Measurements from ENCODE around the gene SIX5.

The SIX5 gene

GRCh38 chr19:45768984-45769782 lies at the start of gene SIX5:
SIX5 (minus strand) TSS chr19:45769252; CDS start chr19:45768844, 408 bp downstream.
- no peak for TF ChIP-seq CTCF (IDR thresholded peaks at IDR 0.05; ENCODE audit: low read depth, low read length, missing control alignments)
- peak; percentile 90 for DNase-seq (ENCODE audit: extremely low read depth, low read depth)
- H3K4me3 ChIP-seq (replicated peaks; ENCODE audit: low read depth, low read length): peak within 1 kb of the TSS; percentile 77

GRCh38 chr19:45817725-45818301 lies 48.8 kb upstream of the SIX5 start:
- no peak overlapping the region for H3K4me3 ChIP-seq (replicated peaks; ENCODE audit: low read depth, low read length)
- no peak for TF ChIP-seq CTCF (IDR thresholded peaks at IDR 0.05; ENCODE audit: low read depth, low read length, missing control alignments)
- DNase-seq (ENCODE audit: extremely low read depth, low read depth): no peak

GRCh38 chr19:45817010-45817724 lies 48.1 kb upstream of the SIX5 start:
- DNase-seq (ENCODE audit: extremely low read depth, low read depth): peak; percentile 90
- H3K4me3 ChIP-seq (replicated peaks; ENCODE audit: low read depth, low read length): no peak overlapping the region
- TF ChIP-seq CTCF (IDR thresholded peaks at IDR 0.05; ENCODE audit: low read depth, low read length, missing control alignments): peak; percentile 99

- no peak overlapping the region for H3K4me3 ChIP-seq (replicated peaks; ENCODE audit: low read depth, low read length)
- TF ChIP-seq CTCF (IDR thresholded peaks at IDR 0.05; ENCODE audit: low read depth, low read length, missing control alignments): no peak
- DNase-seq (ENCODE audit: extremely low read depth, low read depth): no peak
These were observed 47.4 kb upstream of the SIX5 start for GRCh38 chr19:45816236-45817009.

GRCh38 chr19:45815481-45816216 lies 46.6 kb upstream of the SIX5 start:
- no peak for DNase-seq (ENCODE audit: extremely low read depth, low read depth)
- H3K4me3 ChIP-seq (replicated peaks; ENCODE audit: low read depth, low read length): no peak overlapping the region
- TF ChIP-seq CTCF (IDR thresholded peaks at IDR 0.05; ENCODE audit: low read depth, low read length, missing control alignments): no peak
